NCI-H128 (cell line): ENCODE results near the gene PTPRT.

Experiments used
- DNase-seq: peaks from one replicate; lab custom pipeline; 2025; ENCODE audit not compliant: unreplicated experiment; lab: John Stamatoyannopoulos, UW

PTPRT gene

DNA sequence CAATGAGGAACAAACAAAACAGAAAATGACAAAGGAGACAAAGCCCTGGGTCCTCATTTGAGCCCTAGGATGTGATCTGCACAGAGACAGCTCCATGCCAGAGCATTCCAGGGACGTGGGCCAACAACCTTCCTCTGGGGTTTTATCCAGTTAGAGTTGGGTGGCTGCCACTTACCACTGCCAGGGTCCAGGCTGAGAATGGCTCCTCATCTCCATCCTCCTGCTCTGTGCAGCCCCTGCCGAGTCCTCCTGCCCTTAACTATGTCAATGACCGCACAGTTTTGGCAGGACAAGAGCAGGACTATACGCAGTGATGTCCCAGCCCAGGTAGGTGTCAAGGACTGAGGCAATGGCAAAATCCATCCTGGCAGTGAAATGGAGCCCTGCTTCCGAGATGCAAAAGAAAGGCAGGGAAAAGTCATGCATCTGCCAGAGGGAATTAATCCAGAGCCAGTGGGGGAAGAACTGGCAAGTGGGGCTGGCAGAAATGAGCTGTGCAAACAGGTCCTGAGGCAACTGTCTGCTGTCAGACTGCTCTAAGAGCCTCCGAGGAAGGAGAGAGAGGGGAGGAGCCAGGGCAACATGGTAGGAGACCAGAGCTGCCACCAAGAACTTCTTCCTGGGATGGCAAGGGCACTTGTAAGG is 449.4 kb downstream of the PTPRT start:
- no peak for DNase-seq

DNA sequence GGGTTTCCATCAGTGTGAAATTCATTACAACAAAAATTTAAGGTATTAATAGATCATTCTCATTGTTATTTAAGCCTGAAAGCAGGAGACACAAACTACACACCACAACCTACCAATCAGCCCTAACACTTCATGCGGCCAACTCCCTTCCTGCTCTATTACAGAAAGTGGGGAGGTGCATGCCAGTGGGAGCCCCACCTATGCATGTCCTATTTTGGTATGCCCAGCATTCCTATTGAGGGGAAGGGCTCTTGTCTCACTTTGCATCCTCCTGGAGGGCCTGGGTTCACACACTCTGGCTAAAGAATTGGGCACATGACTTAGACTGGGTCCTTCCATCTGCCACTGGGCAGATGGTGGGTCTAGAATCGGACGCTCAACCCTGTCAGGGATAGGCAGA is 450.0 kb downstream of the PTPRT start:
- no peak for DNase-seq

DNA sequence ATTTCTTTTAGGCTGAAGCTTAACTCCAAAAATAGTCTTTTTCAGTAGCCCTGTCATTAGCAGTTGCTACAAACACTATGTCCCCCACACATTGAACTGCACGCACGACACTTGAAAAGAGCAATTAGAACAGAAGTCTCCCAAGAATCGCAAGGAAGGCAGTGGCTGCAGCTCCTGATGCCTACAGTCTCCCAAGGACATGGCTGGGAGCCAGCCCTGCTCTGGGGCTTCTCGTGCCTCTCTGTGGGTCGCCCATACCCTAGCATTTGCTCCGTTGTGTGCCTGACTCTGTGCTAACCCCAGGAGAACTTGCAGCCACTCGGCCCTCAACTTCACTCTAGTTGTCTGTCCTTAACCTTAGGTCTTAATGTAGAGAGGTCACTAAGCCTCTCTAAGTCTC is 454.2 kb downstream of the PTPRT start:
- no peak for DNase-seq

DNA sequence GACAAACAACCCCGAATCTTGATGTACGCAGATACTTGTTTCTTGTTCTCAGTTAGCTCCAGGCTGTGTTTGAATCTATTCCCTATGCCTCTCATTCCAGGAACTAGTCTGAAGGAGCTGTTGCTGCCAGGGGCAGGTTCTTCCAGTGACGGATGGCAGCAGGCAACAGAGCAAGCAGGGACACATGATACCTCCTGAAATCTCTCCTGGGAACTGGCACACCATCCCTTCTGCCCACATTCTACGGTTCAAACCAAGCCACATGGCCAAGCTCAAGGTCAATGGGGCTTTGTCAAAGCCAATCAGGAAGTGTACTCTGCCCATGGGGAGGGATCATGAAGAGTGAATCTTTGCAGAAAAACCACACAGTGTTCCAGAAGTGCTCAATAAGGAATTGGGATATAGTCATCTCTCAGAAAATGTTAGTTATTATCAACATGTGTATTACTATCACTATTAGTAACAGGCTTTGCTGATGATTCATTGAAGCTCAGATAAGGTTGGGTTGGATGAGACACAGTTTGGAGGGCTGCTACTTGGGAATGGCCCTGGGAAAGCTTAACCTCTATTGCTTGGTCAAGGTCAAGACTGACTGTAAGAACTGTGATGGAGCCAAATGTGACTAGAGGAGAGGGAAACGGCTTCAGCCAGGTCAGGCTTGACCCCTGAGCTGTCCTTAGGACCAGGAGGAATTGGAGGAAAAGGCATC is 454.9 kb downstream of the PTPRT start:
- DNase-seq, result no peak

DNA sequence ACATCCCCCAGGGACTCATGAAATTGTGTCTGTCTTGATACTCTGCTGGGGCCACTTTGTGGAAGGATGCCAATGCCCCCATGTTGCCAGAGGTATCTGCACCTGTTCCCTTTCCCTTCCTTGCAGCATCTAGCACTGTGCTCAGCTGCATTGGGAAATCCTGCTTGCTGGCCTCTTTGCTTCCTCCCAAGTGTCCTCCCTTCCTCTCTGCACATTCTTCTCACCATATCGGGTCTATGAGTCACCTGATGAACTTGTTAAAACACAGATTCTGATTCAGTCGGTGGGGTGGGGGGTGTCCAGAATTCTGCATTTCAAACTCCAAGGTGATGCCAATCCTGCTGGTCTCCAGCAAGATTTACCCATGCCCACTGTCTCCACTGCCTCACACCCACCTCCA is 467.8 kb downstream of the PTPRT start:
- no peak for DNase-seq

DNA sequence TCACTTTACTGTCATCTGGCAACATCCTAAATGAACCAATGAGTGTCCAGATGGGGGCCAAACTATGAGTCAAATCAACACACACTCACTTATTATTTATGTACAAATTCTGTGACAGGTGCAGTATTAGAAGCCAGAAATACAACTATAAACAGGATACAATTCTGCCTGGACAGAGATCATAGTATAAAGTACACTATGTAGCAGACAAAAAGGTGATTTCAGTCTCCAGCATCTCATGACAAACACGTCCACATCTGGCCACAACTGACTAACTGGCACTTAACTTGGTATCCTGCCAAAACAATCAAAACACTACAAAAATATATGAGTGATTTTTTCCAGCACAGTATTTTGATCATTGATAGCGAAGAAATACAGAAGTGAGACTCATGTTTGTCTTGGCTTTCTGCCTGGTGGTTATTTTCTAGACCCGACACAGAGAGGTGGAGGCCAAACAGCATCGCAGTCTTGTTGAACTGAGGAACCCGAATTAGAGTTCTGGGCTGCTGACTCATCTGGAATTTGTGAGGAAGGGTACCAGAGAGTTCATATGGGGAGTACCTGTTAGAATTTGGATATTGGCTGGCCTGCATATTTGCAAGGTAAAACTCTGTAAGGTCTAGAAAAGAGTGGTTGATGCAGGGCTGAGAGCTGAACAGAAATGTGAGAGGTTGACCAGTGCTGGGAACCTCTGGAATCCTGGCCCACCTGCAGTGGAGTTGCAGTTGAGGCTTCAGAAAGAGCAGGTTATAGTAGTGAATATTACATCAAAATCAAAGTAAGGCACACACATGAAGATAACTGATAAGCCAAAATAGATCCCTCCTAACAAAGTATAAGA is 475.2 kb downstream of the PTPRT start:
- DNase-seq, result no peak

DNA sequence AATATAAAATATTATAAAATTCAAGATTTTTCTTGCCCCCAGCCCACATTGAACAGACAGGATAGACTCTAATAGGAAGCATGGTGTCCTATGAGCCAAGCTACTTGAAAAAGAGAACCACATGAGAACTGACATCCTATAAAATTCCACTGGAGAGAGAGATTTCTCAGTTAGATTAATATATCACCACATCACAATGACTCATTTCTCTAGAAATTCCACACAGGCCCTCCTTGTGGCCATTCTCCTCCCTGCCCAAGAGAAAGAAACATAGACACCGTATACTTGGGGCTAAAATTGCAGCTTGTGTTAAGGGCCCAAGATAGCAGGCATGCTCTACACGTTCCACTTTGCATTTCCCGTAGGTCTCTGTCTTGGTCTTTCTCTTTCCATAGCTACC is 481.4 kb downstream of the PTPRT start:
- DNase-seq, result no peak

DNA sequence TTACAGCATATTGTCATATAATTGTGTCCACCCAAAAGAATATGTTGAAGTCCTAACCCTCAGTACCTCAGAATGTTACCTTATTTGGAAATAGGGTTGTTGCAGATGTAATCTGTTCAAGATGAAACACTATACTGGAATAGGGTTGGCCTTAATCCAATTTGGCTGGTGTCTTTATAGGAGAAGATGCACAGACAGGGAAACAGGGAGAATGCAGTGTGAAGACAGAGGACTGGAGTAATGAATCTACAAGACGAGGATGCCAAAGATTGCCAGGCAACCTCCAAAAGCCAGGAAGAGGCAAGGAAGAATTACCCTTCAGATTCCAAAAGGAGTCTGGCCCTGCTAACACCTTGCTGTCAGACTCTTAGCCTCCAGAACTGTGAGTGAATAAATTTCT is 482.9 kb downstream of the PTPRT start:
- no peak for DNase-seq

DNA sequence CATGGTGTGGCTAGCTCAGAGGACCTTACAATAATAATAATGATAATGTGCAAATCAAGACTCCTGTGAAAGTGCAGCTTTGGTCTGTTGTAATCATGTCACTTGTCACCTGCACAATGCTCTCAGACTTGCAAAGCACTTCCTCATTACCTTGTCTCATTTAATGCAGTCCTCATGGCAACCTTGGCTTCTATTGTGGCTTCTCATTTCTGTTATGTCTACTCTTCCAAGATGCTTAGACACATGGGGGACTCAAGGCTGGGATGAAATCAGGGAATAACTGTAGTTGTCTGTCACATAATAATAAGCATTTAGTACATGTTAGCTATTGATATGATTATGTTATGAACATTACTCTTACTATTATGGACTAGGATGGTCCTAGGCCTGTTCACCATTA is 484.2 kb downstream of the PTPRT start:
- no peak for DNase-seq

DNA sequence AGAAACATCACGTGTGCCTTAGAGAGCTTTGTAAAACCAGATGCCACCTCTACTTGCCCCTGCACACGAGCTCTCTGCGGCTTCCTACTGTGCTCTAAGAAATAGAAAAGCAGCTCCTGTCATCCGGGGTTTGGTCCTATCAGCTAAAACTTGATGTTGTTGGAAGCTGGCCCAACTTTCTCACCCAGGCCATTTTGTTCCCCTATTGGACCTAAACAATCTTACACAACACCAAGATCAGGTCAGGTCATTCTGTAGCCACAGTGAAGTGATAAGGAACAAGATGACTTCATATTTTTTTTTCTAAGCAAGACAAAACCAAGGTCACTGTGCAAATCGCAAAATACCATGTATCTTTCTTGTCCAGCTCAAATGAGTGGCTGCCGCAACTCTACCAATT is 486.0 kb downstream of the PTPRT start:
- DNase-seq, result no peak

DNA sequence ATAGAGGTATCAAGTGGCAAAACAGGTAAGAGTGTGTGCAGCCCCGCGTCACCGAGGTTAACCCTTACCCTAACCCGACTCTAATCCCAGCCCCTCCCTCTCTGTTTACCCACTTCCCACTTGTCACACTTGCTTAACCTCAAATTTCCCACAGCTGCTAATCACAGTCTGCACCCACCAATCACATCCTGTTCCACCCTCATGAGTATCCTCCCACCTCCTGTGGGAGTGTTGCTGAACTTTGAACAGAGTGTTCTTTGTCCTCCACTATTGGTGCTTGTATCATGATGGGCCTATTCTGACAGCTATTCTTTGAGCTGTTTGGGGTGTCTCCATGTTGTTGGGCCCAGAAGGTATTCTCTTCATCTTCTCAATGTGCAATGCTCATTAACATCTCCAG is 487.8 kb downstream of the PTPRT start:
- no peak for DNase-seq

DNA sequence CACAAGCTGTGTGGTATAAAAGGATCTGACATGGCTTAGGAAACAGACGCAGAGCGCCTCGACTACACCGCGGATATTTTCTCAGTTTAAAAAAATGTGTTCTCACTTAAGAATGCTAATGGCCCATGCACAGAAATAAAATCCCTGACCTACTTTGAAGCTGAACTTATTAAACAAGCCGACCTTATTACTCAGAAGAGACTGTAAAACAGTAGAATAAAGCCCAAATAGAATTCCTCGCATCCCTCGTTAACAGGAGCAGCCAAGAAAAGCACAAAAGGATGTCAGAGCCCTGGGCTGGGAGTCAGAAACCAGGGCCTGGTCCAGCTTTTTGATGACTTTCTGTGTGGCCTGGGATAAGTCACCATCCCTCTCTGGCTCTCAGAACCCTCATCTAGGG is 489.3 kb downstream of the PTPRT start:
- DNase-seq, result no peak

DNA sequence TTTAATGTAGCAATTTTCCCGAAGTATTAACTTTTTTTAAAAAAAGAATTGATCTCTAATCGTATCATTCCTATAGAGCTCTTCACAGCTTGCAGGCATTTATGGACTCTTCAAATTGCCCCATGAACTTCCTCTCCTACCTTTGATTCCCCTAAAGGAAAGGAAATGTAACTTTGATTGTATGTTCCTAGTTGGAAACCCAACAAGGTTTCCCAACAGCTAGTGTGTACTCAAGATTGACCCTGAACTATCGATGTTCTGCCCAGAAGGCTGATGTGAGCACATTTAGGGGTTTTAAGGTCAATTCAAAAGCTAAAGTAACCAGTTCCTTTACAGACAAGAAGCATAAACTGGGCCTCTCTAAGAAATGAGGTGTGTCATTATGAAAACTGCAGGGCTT is 491.7 kb downstream of the PTPRT start:
- no peak for DNase-seq

DNA sequence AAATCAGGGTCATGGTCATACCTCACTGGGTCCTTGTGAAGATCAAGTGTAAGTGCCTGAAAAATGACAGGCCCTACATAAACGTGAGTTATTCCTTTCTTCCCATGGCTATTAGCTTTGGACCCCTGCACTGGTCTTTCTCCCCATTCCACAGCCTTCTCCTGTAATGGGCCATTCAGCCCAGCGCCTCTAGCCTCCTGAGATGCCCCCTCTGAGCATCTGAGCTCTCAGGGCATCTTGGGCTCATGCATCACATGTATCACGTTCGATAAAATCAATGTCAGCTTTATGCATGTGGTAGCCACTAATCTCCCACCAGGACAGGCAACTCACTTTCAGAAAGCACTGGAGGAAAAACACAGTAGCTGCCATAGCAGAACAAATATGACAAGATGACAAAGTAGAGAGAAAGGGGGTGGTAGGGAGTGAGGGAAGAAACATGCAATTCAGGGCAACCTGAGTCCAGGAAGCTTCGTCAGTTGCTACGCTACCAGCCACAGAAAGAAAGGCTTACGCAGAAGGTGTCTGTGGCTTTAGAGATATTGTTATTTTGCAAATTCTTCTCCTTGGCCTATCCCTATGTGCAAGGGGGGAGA is 498.8 kb downstream of the PTPRT start:
- no peak for DNase-seq

DNA sequence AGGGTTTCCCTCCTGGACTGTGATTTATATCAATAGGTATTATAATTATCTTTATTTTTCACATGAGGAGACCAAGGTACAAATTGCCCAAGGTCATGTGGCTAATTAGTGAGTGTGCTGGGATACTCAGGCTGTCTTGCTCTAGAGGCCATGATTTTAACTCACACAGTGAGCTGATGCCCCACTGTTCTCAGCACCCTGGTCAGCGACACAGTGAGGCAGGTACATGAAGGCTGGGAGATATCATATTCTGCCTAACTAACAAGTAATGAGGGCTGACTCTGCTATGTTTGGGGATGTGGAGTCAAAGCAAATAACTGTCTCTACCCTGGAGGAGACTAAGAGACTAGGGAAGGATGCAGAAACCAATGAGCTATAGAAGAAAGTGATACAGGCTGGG is 501.1 kb downstream of the PTPRT start:
- DNase-seq, result no peak

DNA sequence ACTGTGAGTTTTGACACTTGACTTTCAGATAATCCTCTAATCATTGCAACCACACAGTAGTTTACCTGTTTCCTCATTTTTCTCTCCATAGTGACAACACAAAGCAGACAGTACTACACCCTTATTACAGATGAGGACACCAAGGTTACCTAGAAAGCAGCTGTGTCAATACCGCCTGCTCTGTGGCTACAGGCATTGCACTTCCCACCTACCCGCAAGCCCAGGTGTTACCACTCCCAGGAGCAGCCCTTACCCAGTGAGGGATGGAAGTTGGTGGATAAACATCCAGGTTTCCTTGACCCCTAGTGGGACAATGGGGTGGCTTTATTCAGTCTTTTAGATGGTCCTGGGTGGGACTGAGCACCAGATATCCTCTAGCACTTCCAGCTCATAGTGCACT is 503.6 kb downstream of the PTPRT start:
- DNase-seq, result no peak

DNA sequence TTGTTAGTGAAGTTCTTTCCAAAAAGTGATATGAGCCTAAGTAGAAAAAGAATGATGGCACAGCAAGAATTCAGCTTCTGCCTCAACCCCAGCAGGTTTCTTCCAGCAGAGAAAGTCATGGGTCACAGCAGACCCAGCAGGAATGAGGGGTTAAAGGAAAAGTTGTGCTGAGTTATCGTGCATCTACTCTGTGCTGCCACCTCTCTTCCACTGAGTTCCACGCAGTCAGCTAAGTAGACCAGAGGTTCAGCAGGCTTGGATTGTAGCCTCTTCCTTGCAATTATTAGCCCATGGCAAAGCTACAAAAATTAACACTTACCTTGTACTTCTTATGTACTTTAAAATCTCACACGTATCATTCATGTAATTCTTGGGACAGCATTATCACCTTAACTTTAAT is 510.8 kb downstream of the PTPRT start:
- DNase-seq, result no peak

DNA sequence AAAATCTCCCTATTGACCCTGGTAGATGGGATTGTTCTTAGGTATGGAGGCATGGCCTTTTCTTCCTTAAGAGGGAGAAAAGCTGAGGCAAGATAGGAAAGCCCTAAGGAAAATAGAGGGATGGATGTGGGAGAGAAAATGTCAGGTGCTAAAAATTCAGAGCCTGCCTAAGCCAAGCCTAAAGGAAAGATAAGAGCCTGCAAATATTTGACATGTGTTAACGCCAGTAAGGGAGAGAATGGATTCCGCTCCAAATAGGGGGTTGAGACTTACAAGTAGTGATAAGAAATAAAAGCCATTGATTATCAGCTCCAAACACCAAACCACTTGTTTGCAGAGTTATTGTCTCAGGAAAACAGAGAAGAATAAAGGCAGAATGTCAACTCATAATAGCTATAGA is 533.6 kb downstream of the PTPRT start:
- DNase-seq, result no peak

DNA sequence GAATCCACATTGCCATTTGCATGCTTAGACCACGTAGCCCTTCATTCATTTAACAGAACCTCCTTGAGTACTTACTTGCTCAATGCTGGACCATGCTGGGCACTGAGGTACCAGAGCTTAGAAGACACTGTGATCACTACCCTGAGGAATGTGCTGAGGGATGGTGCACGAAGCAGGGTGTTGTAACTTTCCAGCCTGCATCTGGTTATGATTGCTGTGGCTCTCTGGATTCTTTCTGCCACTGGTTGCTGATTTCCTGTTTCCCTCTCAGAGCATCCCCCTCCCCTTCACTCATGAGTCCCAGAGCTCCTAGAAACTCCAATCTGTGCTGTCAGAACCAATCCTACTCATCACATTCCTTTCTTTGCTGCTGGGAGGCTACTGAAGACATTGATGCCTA is 537.4 kb downstream of the PTPRT start:
- DNase-seq, result no peak

DNA sequence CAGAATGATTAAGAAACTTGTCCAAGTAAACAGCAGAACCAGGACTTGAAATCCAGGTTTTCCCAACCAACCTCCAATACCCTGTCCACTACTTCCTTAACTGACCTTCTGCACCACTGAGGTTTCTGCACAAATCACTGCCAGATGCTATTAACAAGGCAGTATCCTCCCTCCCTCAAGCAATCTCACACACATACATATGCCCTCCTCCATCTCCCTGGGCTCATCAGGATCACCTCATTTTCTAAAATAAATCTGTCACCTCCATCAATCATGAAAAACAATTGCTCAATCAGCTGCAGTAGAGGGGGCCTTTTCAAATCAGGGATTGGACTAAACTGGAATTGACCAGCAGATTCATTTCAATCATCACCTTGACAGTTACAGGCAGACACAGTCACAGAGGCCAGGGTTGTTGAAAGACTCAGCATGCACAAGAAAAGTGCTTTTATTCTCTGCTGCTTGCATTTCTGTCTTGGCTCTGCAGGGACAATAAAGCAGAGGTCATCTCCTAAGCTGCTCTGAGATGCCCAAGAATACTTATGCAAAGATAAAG is 539.4 kb downstream of the PTPRT start:
- DNase-seq, result no peak

DNA sequence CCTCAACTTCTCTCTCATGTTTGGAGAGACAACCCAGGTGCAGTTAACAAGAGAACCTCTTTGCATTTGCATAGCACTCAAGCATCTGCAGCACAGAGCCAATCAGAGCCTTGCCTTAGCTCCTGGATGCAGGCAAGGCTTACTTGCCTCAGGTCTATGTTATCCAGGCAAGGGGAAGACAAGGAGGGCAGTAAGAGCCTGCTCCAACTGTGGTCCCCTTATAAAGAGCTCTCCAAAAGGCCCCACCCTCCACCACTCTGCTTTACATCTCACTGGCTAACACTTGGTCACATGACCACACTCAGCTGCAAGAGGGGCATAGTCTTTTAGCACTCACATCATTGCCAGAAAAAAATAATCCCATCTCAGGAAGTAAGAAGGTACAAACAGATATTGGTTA is 540.0 kb downstream of the PTPRT start:
- DNase-seq, result no peak

DNA sequence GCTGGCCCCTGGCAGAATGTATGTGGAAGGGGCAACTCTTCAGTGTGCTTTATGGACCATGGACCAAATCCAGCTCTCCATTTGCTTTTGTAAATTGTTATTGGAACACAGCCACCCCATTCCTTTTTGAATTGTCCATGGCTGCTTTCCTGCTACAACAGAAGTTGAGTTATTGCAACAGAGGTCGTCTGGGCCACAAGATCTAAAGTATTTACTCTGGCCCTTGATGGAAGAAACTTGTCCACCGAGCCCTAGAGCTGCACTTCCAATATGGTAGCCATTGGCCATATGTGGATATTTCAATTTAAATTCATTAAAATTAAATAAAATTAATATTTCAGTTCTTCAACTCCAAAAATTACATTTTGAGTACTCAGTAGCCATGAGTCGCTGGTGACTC is 543.5 kb downstream of the PTPRT start:
- DNase-seq, result no peak
